ENCODE data around the gene FBLN7.

FBLN7 gene

GRCh38 chr2:112148477-112148876 lies 10.3 kb downstream of the FBLN7 start:
- no peak for DNase-seq (ENCODE audit: low spot score)
- no peak for TF ChIP-seq CTCF (IDR thresholded peaks at IDR 0.05; ENCODE audit: extremely low read depth, insufficient read depth, missing control alignments)
- in situ Hi-C loops (cut with MboI; ENCODE audit: low pct_unique_long_range_greater_than_20kb, low sequenced_read_pairs, unreplicated experiment): no loop called here

GRCh38 chr2:112149194-112149593 lies 11.0 kb downstream of the FBLN7 start:
- no peak for TF ChIP-seq CTCF (IDR thresholded peaks at IDR 0.05; ENCODE audit: extremely low read depth, insufficient read depth, missing control alignments)
- DNase-seq (ENCODE audit: low spot score): no peak
- in situ Hi-C loops (cut with MboI; ENCODE audit: low pct_unique_long_range_greater_than_20kb, low sequenced_read_pairs, unreplicated experiment): no loop called here

GRCh38 chr2:112149866-112150435 lies 11.8 kb downstream of the FBLN7 start:
- in situ Hi-C loops (cut with MboI; ENCODE audit: low pct_unique_long_range_greater_than_20kb, low sequenced_read_pairs, unreplicated experiment): no loop called here
- DNase-seq (ENCODE audit: low spot score): no peak
- no peak for TF ChIP-seq CTCF (IDR thresholded peaks at IDR 0.05; ENCODE audit: extremely low read depth, insufficient read depth, missing control alignments)

GRCh38 chr2:112150447-112150846 lies 12.3 kb downstream of the FBLN7 start:
- DNase-seq (ENCODE audit: low spot score): no peak
- in situ Hi-C loops (cut with MboI; ENCODE audit: low pct_unique_long_range_greater_than_20kb, low sequenced_read_pairs, unreplicated experiment): no loop called here
- TF ChIP-seq CTCF (IDR thresholded peaks at IDR 0.05; ENCODE audit: extremely low read depth, insufficient read depth, missing control alignments): no peak

- in situ Hi-C loops (cut with MboI; ENCODE audit: low pct_unique_long_range_greater_than_20kb, low sequenced_read_pairs, unreplicated experiment): no loop called here
- no peak for TF ChIP-seq CTCF (IDR thresholded peaks at IDR 0.05; ENCODE audit: extremely low read depth, insufficient read depth, missing control alignments)
- no peak for DNase-seq (ENCODE audit: low spot score)
Observed at GRCh38 chr2:112150851-112151250, 12.7 kb downstream of the FBLN7 start.

GRCh38 chr2:112151271-112151670 lies 13.1 kb downstream of the FBLN7 start:
- in situ Hi-C loops (cut with MboI; ENCODE audit: low pct_unique_long_range_greater_than_20kb, low sequenced_read_pairs, unreplicated experiment): no loop called here
- no peak for TF ChIP-seq CTCF (IDR thresholded peaks at IDR 0.05; ENCODE audit: extremely low read depth, insufficient read depth, missing control alignments)

More at GRCh38 chr2:112151271-112151670, 13.1 kb downstream of the FBLN7 start:
- no peak for DNase-seq (ENCODE audit: low spot score)

Data from GM13977 (cell line).